ENCODE results near the gene UBASH3B. TPM values are rescaled to one million over a fixed set of nuclear protein-coding genes. Genes with fewer than 3 reads are reported as not detected.
"Not testable (repeated sequence)": the region's sequence is repeated elsewhere in the genome, so short reads cannot be mapped to it uniquely, and the experiment has no call there.

UBASH3B gene
- total RNA-seq, 1 donor from 2014 or later = 4.3 TPM

DNA sequence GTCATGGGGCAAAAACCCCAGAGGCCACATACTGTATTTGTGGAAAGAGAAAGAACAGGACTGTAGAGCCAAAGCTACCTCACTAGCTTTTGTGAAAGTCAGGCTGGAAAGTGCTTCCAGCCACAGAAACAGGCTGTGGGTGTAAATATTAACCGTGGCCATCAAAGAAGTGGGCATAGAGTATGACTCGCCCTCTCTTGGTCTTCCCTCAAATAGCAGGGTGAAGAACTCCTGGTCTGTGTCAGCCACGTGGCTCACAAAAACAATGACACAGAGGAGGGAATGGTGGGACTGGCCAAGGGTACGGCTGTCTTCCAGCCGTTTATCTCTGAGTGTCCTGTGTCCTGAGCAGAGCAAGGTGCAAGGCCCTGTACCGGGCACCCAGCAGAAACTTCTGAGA, 37.6 kb upstream of the UBASH3B start:
- POLR2A ChIA-PET = no interaction called here
- intact Hi-C loops (cut with micrococcal nuclease) = no loop called here
- peaks cover 2% of the 10 kb centered on the region for H3K27me3 Mint-ChIP-seq
- H3K36me3 Mint-ChIP-seq (ENCODE audit: low read depth) = no peaks in the 10 kb centered on the region
- no peak overlapping the region for H3K27ac Mint-ChIP-seq
- TF ChIP-seq, protein P1, sequence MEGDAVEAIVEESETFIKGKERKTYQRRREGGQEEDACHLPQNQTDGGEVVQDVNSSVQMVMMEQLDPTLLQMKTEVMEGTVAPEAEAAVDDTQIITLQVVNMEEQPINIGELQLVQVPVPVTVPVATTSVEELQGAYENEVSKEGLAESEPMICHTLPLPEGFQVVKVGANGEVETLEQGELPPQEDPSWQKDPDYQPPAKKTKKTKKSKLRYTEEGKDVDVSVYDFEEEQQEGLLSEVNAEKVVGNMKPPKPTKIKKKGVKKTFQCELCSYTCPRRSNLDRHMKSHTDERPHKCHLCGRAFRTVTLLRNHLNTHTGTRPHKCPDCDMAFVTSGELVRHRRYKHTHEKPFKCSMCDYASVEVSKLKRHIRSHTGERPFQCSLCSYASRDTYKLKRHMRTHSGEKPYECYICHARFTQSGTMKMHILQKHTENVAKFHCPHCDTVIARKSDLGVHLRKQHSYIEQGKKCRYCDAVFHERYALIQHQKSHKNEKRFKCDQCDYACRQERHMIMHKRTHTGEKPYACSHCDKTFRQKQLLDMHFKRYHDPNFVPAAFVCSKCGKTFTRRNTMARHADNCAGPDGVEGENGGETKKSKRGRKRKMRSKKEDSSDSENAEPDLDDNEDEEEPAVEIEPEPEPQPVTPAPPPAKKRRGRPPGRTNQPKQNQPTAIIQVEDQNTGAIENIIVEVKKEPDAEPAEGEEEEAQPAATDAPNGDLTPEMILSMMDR (IDR thresholded peaks at IDR 0.05) = no peak
- peaks cover 5% of the 10 kb centered on the region for H3K9me3 Mint-ChIP-seq
- no peak overlapping the region for H3K4me3 Mint-ChIP-seq
- CTCF ChIA-PET = interaction anchor here (1.6 kb wide), 1 partner anchor 138 kb away, joined by 3 read pairs; no protein-coding TSS in a partner anchor
- ATAC-seq (ENCODE audit: low read depth) (no peak), DNase-seq (no peak)
- H3K4me1 Mint-ChIP-seq = no peaks in the 10 kb centered on the region

DNA sequence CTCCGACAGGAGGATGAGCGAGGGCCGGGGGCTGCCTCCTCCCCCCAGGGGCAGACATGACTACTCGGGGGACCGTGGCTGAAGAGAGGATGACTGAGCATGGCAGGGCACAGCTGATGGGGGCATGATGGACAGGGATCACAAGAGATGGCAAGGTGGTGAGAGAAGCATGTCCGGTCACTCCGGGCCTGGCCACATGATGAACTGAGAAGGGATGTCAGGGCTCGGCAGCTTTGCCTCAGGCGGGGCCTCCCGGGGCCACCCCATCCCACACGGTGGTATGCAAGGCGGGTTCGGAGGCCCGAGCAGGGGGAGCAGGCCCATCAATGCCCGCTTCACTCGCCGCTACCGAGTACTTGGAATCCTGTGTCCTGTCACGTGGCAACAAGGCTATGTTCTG, 36.6 kb upstream of the UBASH3B start:
- ChIA-PET POLR2A (no interaction called here), CTCF (interaction anchor here (0.6 to 1.6 kb wide), 2 partner anchors 37 to 137 kb away, joined by 3 read pairs; no protein-coding TSS in a partner anchor)
- TF ChIP-seq, protein P1 (IDR thresholded peaks at IDR 0.05) = no peak
- H3K27me3 Mint-ChIP-seq = peaks cover 2% of the 10 kb centered on the region
- H3K36me3 Mint-ChIP-seq (ENCODE audit: low read depth) = no peaks in the 10 kb centered on the region
- H3K27ac Mint-ChIP-seq = no peak overlapping the region
- H3K9me3 Mint-ChIP-seq = peaks cover 5% of the 10 kb centered on the region
- DNase-seq (no peak), ATAC-seq (ENCODE audit: low read depth) (no peak)
- no peak overlapping the region for H3K4me3 Mint-ChIP-seq
- H3K4me1 Mint-ChIP-seq = no peaks in the 10 kb centered on the region
- intact Hi-C loops (cut with micrococcal nuclease) = no loop called here

DNA sequence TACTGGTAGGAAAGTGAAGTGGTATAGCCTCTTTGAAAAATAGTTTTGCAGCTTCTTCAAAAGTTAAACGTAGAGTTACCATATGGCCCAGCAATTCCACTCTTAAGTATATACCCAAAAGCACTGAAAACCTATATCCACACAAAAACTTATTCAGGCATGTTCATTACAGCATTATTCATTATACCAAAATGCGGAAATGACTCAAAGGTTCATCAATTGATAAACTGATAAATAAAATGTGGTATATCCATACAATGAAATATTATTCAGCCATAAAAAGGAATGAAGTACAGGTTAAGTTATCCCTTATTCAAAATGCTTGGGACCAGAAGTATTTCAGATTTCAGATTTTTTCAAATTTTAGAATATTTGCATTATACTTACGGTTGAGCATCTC, 35.8 kb upstream of the UBASH3B start:
- no peak for ATAC-seq (ENCODE audit: low read depth)
- Mint-ChIP-seq H3K27ac (no peak overlapping the region), H3K4me1 (no peaks in the 10 kb centered on the region), H3K9me3 (peaks cover 5% of the 10 kb centered on the region), H3K36me3 (ENCODE audit: low read depth) (no peaks in the 10 kb centered on the region), H3K4me3 (no peak overlapping the region), H3K27me3 (peaks cover 2% of the 10 kb centered on the region)
- POLR2A ChIA-PET = no interaction called here
- CTCF ChIA-PET = no interaction called here
- intact Hi-C loops (cut with micrococcal nuclease) = no loop called here
- no peak for DNase-seq
- TF ChIP-seq, protein P1 (IDR thresholded peaks at IDR 0.05) = no peak

DNA sequence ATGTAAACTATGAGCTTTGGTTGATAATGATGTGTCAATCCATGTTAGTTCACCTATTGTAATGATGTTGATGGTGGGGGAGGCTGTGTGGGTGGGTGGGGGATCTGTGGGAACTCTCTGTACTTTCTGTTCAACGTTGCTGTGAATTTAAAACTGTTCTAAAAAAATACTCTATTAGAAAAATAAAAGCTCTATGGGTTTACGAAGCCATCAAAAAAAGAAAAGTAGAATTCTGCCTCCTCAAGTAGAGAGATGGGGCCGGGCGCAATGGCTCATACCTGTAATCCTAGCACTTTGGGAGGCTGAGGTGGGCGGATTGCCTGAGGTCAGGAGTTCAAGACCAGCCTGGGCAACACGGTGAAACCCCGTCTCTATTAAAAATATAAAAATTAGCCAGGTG, 30.0 kb upstream of the UBASH3B start:
- H3K4me1 Mint-ChIP-seq; H3K27ac Mint-ChIP-seq; intact Hi-C loops (cut with micrococcal nuclease); H3K36me3 Mint-ChIP-seq (ENCODE audit: low read depth); ATAC-seq (ENCODE audit: low read depth); DNase-seq; H3K4me3 Mint-ChIP-seq; POLR2A ChIA-PET; H3K9me3 Mint-ChIP-seq: not testable (repeated sequence)
- CTCF ChIA-PET = interaction anchor here (2.3 to 10.7 kb wide), 2 partner anchors 130 to 156 kb away, joined by 10 to 131 read pairs; no protein-coding TSS in a partner anchor
- H3K27me3 Mint-ChIP-seq = peaks cover 11% of the 10 kb centered on the region

DNA sequence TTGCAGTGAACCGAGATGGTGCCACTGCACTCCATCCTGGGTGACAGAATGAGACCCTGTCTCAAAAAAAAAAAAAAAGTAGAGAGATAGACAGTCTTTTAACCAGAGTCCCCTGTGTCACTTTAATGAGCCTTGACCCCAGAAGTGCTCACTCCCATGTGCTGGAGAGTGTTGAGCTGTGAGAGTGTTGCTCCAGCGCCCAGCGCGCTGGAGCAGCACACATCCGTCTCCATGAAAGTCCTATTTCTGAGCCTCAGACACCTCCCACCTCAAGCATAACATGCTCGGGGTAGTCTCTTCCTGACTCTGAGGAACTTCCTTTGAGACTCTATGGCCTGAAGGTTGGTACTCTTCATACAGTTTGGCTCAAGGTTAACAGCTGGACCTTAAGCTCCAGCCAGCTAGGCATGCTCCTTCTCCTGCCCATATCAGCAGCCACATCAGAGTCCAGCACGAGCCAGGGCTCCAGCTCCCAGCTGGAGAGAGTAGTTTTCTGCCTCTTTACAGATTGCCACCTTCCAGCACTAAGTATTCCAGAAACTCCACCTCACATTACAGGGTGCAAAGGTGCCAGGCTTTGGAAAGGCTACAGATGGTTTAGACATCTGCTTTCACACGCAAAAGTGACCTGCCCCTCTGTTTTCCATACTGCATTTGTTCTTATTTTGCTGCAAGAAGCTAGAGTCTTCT, 29.4 kb upstream of the UBASH3B start:
- ChIA-PET CTCF (interaction anchor here (0.8 to 10.7 kb wide), 4 partner anchors 10 to 156 kb away, joined by 3 to 131 read pairs (median 6); no protein-coding TSS in a partner anchor), POLR2A (interaction anchor here (0.7 kb wide), 1 partner anchor 1369 kb away, joined by 3 read pairs; no protein-coding TSS in a partner anchor)
- no peaks in the 10 kb centered on the region for H3K36me3 Mint-ChIP-seq (ENCODE audit: low read depth)
- intact Hi-C loops (cut with micrococcal nuclease) = no loop called here
- H3K4me1 Mint-ChIP-seq = peaks cover 2% of the 10 kb centered on the region
- TF ChIP-seq, protein P1 (IDR thresholded peaks at IDR 0.05) = no peak
- H3K9me3 Mint-ChIP-seq = no peaks in the 10 kb centered on the region
- no peak overlapping the region for H3K4me3 Mint-ChIP-seq
- ATAC-seq (ENCODE audit: low read depth) = no peak
- no peak overlapping the region for H3K27ac Mint-ChIP-seq
- no peak for DNase-seq
- peaks cover 11% of the 10 kb centered on the region for H3K27me3 Mint-ChIP-seq

Measured in activated B cell treated with CpG ODN at 0.5 μM for 24 hours (primary cell).